GM18520 (cell line): ENCODE measurements around the gene SRRM3.
"Not testable (repeated sequence)": the region's sequence is repeated elsewhere in the genome, so short reads cannot be mapped to it uniquely, and the experiment has no call there.

Source experiments
- ATAC-seq: cut with Tn5 transposase; IDR thresholded peaks from one replicate; pipeline ENCODE4 v1.9.1; 2021; ENCODE audit not compliant: unreplicated experiment

SRRM3 gene

GRCh38 chr7:76226878-76227423, 25.3 kb downstream of the SRRM3 start:
- ATAC-seq, result not testable (repeated sequence)

- no peak for ATAC-seq
These were observed 28.5 kb downstream of the SRRM3 start for GRCh38 chr7:76230214-76230613.

DNA sequence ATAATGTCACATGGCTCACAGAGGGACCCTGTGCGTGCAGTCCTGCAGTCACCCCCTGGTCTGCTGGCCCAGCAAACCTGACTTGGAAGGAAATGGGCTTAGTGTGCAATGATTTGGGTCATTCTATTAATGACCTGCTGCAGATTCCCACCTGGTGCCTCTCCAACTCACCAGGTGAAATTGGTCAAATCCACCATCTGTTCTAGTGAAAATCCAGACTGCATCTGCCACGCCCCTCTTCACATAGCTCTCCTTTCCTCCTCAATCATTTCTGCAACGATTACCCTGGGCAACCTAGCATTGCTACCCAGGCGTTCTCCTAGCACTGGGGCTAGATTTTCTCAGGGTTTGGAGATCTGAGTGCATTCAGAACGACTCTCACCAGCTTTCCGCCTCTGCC, 29.4 kb downstream of the SRRM3 start:
- ATAC-seq, result no peak

- ATAC-seq, result no peak
These were observed 29.9 kb downstream of the SRRM3 start for GRCh38 chr7:76231583-76231982.

- ATAC-seq, result no peak
These were observed 31.0 kb downstream of the SRRM3 start for GRCh38 chr7:76232698-76233097.

DNA sequence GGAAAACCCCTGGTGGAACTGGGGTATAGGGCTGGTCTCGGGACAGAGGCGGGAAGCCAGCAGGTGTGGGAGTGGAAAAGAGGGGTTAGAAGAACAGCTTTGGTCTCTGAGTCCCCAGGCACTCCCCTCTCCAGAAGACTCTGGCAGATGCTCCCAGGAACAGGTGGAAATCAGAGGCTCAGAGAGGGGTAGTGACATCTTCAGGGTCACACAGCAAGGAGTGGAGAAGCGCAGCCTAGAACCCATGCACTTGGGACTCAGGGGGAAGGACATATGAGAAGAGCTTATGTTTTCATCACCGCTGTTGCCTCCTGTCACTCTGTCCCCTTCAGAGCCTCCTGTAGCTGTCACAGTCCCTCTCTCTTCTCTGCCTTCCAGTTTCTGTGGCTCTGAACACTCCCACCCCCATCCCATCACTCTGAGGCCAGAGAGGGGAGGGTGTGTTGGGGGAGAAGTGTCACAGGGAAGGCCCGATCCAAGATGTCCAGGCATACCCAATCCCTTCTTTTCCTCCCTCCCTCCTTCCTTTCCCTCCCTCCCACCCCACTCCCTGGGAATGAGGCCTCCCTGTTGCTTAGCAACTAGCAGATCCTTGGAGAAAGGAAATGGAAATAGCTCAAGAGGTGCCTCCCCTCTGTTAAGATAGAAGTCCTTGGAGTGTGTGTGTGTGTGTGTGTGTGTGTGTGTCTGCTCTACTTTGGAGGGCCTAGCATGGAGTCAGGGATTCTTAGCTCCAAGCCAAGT, 32.0 kb downstream of the SRRM3 start:
- no peak for ATAC-seq

DNA sequence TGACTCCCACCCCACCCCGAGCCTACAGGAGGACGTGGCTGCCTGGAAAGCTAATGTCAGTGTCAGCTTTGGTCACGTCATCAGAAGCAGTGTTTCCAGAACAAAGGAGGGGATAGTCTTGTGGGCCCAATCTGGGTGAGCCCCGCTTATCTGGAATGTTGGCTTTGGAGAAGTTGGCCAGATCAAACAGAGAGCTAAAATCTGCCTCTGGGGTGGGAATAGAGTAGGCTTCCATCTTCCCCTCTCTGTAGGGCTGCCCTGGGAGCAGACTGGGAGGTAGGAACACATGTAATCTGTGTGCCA, 32.5 kb downstream of the SRRM3 start:
- ATAC-seq, result no peak

- ATAC-seq, result no peak
These were observed 33.3 kb downstream of the SRRM3 start for GRCh38 chr7:76234931-76235441.

GRCh38 chr7:76236224-76236623, 34.5 kb downstream of the SRRM3 start:
- ATAC-seq, result no peak

DNA sequence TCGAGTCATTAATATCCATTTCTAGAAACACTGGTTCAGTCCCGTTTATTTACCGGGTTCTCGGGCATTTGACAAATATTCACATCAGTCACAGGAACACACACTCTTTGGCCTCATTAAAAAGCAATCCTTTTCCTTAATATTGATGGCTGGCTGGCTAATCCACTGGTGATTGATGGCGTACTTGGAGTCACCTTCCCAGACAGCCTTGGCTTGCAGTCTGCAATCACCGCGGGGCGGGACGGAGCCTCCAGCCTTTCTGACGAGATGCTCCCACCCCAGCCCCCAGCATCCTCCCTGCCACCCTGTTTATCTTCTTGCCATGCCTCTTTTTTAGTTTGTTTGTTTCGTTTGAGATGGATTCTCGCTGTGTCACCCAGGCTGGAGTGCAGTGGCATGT, 36.6 kb downstream of the SRRM3 start:
- no peak for ATAC-seq

GRCh38 chr7:76241141-76241540, 39.4 kb downstream of the SRRM3 start:
- ATAC-seq, result no peak

GRCh38 chr7:76242517-76243063, 40.9 kb downstream of the SRRM3 start:
- ATAC-seq, result not testable (repeated sequence)

GRCh38 chr7:76244781-76245391, 43.2 kb downstream of the SRRM3 start:
- ATAC-seq, result no peak

GRCh38 chr7:76246804-76247389, 45.2 kb downstream of the SRRM3 start:
- no peak for ATAC-seq

- no peak for ATAC-seq
These were observed 46.2 kb downstream of the SRRM3 start for GRCh38 chr7:76247938-76248337.

GRCh38 chr7:76252021-76252420, 50.3 kb downstream of the SRRM3 start:
- no peak for ATAC-seq

DNA sequence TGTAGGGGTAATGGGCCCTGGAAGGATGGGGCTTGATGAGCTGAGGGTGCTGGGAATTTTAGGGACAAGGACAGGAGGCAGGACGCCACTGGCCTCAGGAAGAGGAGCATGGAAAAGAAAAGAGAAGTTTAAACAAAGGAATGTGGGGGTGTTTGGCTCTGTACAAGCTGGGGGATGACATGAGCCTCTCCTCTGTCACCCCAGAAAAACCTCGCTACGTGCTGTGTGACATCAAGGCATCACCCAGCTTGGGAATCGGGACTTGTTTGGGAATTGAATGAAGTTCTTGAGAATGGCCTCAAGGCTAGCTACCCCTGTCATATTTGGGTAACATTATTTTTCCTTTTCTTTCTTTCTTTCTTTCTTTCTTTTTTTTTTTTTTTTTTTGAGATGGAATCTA, 53.1 kb downstream of the SRRM3 start:
- ATAC-seq, result no peak

DNA sequence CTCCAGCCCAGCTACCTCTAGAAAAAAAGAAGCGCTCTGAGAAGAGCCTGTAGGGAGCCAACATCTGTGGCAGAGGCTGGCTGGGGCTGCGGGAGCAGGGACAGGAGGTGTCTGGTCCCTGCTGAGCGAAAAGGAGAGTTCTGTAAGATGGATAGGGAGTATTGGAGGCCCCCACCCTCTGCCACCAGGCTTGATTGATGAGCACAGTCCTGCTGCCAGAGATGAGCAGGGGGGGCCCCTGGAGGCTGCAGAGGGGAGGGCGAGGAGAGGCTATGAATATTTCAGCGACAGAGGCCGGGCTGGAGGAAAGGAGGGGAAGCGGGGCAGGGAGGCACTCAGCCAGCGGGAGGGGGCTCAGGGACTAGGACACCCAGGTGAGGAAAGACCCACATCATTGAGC, 56.3 kb downstream of the SRRM3 start:
- ATAC-seq, result no peak

- no peak for ATAC-seq
These were observed 57.7 kb downstream of the SRRM3 start for GRCh38 chr7:76259124-76260093.

DNA sequence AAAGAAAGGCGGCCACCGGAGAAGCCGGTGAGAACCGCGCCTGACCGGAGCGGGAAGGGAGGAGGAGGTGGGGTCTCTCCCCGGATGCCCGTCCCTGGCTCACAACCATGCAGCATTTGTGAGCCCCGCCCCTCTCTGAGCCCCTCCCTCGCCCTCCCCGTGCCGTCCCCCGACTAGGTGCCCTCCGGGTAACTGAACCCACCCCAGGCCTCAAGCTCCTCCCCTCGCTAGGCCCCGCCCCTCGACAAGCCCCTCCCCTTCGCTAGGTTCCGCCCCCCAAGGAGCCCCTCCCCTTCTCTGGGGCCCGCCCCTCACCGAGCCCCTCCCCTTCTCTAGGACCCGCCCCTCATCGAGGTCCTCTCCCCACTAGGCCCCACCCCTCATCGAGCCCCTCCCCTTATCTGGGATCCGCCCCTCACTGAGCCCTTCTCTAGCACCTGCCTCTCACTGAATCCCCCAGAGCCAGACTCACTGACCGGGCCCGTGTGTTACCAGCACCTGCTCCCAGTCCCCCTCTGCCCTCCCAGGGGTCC, 58.5 kb downstream of the SRRM3 start:
- ATAC-seq, result no peak
